ENCODE results near the gene CTNNA2. TPM values are rescaled to one million over a fixed set of nuclear protein-coding genes. Genes with fewer than 3 reads are reported as not detected.

Gene CTNNA2
- total RNA-seq, 1 donor from 2014 or later: 43.5 TPM

DNA sequence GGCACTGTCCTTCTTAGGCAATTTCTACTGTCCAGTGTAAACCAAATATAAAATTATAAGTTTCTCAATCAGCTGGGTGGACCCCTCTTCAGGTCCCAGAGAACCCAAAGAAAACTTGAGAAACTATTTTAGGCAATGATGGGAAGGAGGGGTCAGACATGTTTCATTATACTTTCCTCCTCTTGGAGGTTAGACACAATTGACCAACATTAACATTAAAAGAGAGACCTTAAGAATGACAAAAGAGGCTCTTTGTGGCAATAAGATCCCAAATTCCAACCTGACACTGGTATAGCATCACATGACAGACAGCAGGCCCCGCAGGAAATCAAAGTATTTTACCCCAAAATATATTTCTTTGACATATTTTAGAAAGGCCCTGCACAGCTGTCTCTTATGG lies 718.6 kb downstream of the CTNNA2 start:
- H3K27ac Mint-ChIP-seq: no peak overlapping the region

DNA sequence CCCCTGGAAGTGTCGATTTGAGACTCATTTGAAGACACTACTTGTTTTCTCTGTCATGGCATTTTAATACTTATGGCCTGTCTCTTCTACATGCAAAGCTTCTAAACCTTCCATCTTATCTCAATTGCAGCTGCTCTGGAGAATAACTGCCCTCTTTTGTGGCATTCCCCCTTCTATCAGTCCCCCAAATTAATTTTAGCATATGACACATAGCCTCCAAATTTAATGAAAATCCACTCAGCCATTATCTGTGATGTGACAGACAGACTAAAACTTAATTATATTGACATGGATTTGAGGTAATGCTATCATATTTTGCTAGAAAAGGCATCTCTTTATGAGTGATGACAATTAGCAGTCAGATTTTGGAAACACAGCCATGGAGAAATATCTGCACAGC lies 720.5 kb downstream of the CTNNA2 start:
- no peaks in the 10 kb centered on the region for H3K9me3 Mint-ChIP-seq
- H3K27me3 ChIP-seq: no peaks in the 10 kb centered on the region
- no peaks in the 10 kb centered on the region for H3K36me3 Mint-ChIP-seq
- no peak for TF ChIP-seq EZH2 (IDR thresholded peaks at IDR 0.05)
- TF ChIP-seq EZH2phosphoT487 (IDR thresholded peaks at IDR 0.05): no peak
- TF ChIP-seq, protein P1, sequence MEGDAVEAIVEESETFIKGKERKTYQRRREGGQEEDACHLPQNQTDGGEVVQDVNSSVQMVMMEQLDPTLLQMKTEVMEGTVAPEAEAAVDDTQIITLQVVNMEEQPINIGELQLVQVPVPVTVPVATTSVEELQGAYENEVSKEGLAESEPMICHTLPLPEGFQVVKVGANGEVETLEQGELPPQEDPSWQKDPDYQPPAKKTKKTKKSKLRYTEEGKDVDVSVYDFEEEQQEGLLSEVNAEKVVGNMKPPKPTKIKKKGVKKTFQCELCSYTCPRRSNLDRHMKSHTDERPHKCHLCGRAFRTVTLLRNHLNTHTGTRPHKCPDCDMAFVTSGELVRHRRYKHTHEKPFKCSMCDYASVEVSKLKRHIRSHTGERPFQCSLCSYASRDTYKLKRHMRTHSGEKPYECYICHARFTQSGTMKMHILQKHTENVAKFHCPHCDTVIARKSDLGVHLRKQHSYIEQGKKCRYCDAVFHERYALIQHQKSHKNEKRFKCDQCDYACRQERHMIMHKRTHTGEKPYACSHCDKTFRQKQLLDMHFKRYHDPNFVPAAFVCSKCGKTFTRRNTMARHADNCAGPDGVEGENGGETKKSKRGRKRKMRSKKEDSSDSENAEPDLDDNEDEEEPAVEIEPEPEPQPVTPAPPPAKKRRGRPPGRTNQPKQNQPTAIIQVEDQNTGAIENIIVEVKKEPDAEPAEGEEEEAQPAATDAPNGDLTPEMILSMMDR (IDR thresholded peaks at IDR 0.05): no peak
- no peaks in the 10 kb centered on the region for H3K9me3 ChIP-seq (ENCODE audit: low read depth)
- no peaks in the 10 kb centered on the region for H3K79me2 ChIP-seq (ENCODE audit: low read depth)
- H3K9ac ChIP-seq: no peak overlapping the region
- no peak overlapping the region for H3K27ac ChIP-seq
- no peak overlapping the region for H3K4me3 ChIP-seq
- no peaks in the 10 kb centered on the region for H3K36me3 ChIP-seq
- H3K4me3 Mint-ChIP-seq: no peak overlapping the region
- H4K20me1 ChIP-seq (ENCODE audit: low read depth): no peaks in the 10 kb centered on the region
- no peak overlapping the region for H3K27ac Mint-ChIP-seq
- H3K4me2 ChIP-seq: no peak overlapping the region
- peaks cover 7% of the 10 kb centered on the region for H3K4me1 Mint-ChIP-seq
- DNase-seq (ENCODE audit: low spot score): no peak
- no peaks in the 10 kb centered on the region for H3K4me1 ChIP-seq
- H2AFZ ChIP-seq (replicated peaks): no peak overlapping the region
- no peaks in the 10 kb centered on the region for H3F3A ChIP-seq (ENCODE audit: low read depth)
- no peaks in the 10 kb centered on the region for H3K27me3 Mint-ChIP-seq (ENCODE audit: insufficient read depth, low read depth)

More for the DNA sequence above, 718.6 kb downstream of the CTNNA2 start:
- Histone ChIP-seq H3K9me3 (ENCODE audit: low read depth) (no peaks in the 10 kb centered on the region), H3K79me2 (ENCODE audit: low read depth) (no peaks in the 10 kb centered on the region), H3K4me2 (no peak overlapping the region), H3K27ac (no peak overlapping the region), H3K4me3 (no peak overlapping the region), H3K4me1 (no peaks in the 10 kb centered on the region), H3K27me3 (no peaks in the 10 kb centered on the region), H3F3A (ENCODE audit: low read depth) (no peaks in the 10 kb centered on the region), H2AFZ (replicated peaks) (no peak overlapping the region), H3K9ac (no peak overlapping the region), H3K36me3 (no peaks in the 10 kb centered on the region), H4K20me1 (ENCODE audit: low read depth) (no peaks in the 10 kb centered on the region)
- no peak for TF ChIP-seq EZH2 (IDR thresholded peaks at IDR 0.05)
- TF ChIP-seq, protein P1 (IDR thresholded peaks at IDR 0.05): no peak
- no peak for TF ChIP-seq EZH2phosphoT487 (IDR thresholded peaks at IDR 0.05)
- H3K27me3 Mint-ChIP-seq (ENCODE audit: insufficient read depth, low read depth): no peaks in the 10 kb centered on the region
- no peak overlapping the region for H3K4me3 Mint-ChIP-seq
- no peak for DNase-seq (ENCODE audit: low spot score)
- H3K4me1 Mint-ChIP-seq: peaks cover 2% of the 10 kb centered on the region
- no peaks in the 10 kb centered on the region for H3K9me3 Mint-ChIP-seq
- no peaks in the 10 kb centered on the region for H3K36me3 Mint-ChIP-seq

- no peaks in the 10 kb centered on the region for H4K20me1 ChIP-seq (ENCODE audit: low read depth)
- no peaks in the 10 kb centered on the region for H3K4me1 ChIP-seq
- Mint-ChIP-seq H3K36me3 (peaks cover 4% of the 10 kb centered on the region), H3K9me3 (no peaks in the 10 kb centered on the region), H3K4me1 (peaks cover 16% of the 10 kb centered on the region), H3K4me3 (no peak overlapping the region), H3K27me3 (ENCODE audit: insufficient read depth, low read depth) (no peaks in the 10 kb centered on the region), H3K27ac (no peak overlapping the region)
- no peaks in the 10 kb centered on the region for H3K9me3 ChIP-seq (ENCODE audit: low read depth)
- no peak overlapping the region for H3K4me3 ChIP-seq
- no peaks in the 10 kb centered on the region for H3K36me3 ChIP-seq
- H3K27me3 ChIP-seq: no peaks in the 10 kb centered on the region
- no peak overlapping the region for H3K4me2 ChIP-seq
- DNase-seq (ENCODE audit: low spot score): peak; percentile 51
- H3K79me2 ChIP-seq (ENCODE audit: low read depth): no peaks in the 10 kb centered on the region
- H3F3A ChIP-seq (ENCODE audit: low read depth): no peaks in the 10 kb centered on the region
- TF ChIP-seq EZH2phosphoT487 (IDR thresholded peaks at IDR 0.05) (no peak), EZH2 (IDR thresholded peaks at IDR 0.05) (no peak)
- TF ChIP-seq, protein P1 (IDR thresholded peaks at IDR 0.05): peak; percentile 81
- H2AFZ ChIP-seq (replicated peaks): no peak overlapping the region
- no peak overlapping the region for H3K9ac ChIP-seq
- no peak overlapping the region for H3K27ac ChIP-seq
Measured at GRCh38 chr2:80238692-80239469, 726.0 kb downstream of the CTNNA2 start.

Data from neural progenitor cell (in vitro differentiated cells).